Measurements from ENCODE around the gene KIAA0232.
"Not testable (repeated sequence)": the region's sequence is repeated elsewhere in the genome, so short reads cannot be mapped to it uniquely, and the experiment has no call there.

The KIAA0232 gene

DNA sequence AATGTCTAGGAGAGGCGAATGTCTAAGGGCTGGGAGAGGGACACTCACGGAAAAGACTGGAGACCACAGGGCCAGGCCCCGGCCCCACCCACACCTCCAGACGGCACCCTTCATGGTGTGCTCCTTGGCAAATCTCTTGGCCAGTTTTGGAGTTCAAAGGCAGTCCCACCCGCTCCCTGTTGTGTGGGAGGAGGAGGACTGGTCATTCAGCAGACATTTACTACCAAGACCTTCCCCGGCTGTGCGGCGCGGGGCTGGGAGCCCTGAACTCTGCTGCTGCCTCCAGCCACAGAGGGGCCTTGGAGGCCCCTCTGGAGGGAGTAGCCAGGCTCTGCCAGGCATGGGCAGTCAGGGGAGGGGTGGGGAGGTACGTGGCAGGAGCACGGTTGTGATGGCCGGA is 118.4 kb downstream of the KIAA0232 start:
- DNase-seq (ENCODE audit: low read depth in 2 of 2) = no peak

DNA sequence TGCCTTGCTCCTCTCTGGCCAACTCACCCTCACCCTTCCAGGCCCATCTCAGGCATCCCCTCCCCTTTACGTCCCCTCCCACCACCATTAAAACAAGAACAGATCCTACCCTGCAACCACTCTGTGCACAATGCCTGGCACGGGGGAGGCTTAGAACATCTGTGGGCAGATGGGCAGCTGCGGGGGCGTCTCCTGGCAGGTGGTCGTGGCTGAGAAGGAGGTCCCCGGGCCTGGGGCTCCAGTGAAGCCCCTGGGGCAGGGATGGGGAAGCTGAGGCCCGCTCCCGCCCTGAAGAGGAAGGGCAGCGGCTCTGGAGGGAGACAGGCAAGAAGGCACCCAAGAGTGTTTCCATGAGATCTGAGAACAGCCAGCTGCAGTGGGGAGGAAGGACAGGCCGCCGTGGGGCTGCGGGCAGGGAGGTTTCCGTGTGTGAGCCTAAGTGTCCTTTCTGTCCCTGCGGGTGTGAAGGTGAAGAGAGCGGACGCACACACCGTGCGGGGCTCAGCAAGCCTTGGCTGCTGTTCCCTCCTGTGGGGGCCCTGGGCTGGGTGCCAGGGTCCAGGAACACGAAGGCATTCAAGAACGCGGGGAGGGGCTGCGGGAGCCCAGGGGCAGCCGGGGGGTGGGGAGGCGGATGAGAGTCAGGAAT is 119.3 kb downstream of the KIAA0232 start:
- DNase-seq (ENCODE audit: low read depth in 2 of 2) = no peak

- no peak for DNase-seq (ENCODE audit: low read depth in 2 of 2)
Measured at GRCh38 chr4:6902318-6903042, 120.0 kb downstream of the KIAA0232 start.

DNA sequence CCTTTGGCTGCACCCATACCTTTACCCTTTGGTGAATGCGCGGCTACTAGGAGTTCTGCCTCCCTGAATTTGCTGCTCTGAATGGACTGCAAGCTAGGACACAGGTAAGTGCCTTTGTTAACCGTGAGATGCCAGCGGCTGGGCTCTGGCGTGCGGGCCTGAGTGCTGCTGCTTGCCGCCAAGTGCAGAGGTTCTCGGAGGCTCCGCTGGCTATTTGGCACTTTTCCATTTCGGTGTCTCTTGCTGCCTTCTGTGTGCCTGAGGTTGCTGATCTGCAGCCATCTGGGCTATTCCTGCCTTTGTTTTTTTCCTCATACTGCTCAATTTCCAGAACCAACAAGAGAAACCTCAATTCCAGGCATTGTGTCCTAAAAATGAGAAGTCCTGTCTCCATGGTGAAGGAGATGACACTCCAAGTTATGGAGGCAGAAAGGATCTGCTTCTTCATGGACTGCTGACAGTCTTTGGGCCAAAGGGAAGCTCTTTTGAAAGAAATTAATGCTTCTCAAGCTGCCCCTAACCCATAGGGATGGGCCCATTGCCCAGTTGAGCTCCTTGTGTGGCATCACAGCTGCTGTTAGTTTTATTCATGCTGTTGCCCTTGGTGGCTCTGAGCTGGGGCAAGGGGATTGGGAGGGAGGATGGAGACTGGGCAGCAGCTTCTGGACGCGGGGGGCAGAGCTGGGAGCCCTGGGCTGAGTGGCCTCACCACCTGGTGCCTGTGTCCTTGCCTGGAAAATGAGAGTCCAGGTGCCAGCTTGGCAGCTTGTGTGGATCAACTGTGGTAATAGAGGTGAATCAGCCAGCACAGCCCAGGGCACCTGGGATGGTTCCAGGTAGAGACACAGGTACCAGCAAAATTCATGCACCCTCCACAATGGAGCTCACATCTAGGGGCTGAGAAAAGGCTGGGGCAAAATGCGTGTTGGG is 123.3 kb downstream of the KIAA0232 start:
- no peak for DNase-seq (ENCODE audit: low read depth in 2 of 2)

GRCh38 chr4:6906486-6906885 is 124.0 kb downstream of the KIAA0232 start:
- DNase-seq (ENCODE audit: low read depth in 2 of 2) = not testable (repeated sequence)

DNA sequence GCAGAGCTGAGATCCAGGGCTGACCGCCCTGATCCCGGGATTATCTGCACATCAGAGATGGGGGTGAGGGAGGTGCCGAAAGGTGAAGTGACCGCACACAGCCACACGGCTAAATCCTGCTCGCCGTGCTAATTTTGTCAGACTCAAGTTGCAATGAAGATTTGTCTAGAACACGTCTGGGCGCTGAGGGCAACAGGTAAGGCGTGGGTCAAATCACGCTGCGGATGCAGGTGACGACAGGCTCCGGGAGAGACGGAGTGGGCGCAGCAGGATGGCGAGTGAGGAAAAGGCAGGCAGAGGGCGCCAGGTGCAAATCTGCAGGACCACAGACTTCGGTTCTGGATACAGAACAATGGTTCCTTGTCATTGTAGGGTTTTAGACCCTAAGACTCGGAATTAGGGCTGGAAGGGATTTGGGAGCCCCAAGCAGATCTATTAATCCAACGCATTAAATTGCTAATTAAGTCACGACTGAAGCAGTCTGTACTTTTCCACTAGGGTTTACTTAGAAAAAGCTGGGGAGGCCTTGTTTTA is 125.2 kb downstream of the KIAA0232 start:
- DNase-seq (ENCODE audit: low read depth in 2 of 2) = no peak

DNA sequence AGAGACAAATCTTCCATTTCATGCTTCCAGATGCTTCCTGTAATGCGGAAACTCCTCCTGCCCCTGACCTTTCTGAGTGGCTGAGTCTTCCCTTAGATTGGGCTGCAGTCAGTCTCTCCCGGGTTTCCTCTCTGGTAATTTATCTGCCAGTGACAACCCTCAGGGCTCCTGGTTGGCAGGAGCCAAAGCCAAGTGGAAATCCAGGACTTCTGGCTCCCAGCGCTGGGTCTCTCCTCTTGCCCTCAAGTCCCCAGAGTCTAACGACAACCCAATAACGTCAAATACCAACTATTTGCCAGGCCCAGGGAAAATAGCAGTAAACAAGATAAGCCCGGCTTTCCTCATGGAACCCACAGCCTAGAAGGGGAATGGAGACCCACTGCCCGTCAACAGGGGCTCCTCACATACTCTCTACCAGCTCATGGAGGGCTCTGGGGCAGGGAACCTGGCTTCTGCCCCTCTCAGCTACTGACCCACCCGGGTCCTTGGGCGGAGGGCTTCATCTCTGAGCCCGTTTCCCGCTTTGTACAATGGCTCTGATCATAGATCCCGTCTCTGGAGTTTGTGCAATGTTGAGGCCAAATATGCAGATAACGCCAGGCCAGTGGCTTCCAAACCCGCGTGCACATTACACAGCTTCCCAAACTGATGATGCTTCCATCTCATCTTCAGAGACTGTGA is 126.0 kb downstream of the KIAA0232 start:
- no peak for DNase-seq (ENCODE audit: low read depth in 2 of 2)

- DNase-seq (ENCODE audit: low read depth in 2 of 2) = peak; percentile 76 to 80
Measured at GRCh38 chr4:6909113-6909969, 126.8 kb downstream of the KIAA0232 start, which contains the start of gene TBC1D14. Gene TBC1D14 (plus strand): TSS chr4:6909826. CDS start chr4:6923390, 13,564 bp downstream.

DNA sequence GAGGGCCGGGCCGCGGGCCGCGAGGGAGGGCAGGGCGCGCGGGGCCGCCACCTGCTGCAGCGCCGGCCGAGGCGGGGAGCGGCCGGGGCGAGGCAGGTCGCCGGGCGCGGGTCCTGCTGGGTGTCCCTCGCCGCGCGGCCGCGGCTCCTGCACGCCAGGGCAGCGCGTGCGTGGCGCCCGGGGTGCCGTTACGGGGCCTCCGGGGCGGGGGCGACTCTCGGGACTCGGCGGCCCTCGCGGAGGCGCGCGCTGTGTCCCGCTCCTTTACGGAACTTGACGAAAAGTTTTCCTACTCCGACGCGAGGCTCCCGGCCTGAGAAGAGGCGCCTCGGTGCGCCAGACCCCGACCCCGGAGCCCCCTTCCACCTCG is 127.4 kb downstream of the KIAA0232 start:
- no peak for DNase-seq (ENCODE audit: low read depth in 2 of 2)

DNA sequence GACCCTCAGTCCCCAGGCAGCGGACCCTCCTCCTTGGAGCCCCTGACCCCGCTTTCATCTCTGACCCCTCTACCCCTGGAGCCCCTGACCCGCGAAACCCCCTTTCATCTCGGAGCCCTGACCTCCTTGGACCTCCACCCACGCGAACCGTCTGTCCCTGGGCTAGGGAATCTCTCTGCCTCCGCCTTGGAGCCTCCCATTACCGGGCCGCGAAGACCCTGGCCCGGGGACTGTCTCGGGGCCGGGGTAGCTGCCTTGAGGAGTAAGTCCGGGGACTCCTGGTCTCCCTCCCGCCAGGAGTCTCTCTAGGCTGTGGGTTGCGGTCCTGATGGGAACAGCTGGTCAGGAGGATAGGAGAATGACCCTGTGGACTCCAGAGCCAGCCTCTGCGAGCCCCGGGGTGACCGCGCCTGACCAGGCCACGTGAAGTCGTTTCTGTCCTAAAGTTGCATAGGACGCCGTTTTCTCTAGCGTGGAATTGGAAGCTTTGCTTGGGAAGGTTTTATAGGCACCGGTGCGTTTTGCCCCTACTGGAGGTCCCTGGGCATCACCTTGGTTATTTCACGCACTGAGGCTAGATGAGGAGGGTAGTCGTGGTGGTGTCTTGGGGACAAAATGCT is 127.9 kb downstream of the KIAA0232 start:
- no peak for DNase-seq (ENCODE audit: low read depth in 2 of 2)

GRCh38 chr4:6910960-6911874 is 128.7 kb downstream of the KIAA0232 start:
- DNase-seq (ENCODE audit: low read depth in 2 of 2) = no peak

DNA sequence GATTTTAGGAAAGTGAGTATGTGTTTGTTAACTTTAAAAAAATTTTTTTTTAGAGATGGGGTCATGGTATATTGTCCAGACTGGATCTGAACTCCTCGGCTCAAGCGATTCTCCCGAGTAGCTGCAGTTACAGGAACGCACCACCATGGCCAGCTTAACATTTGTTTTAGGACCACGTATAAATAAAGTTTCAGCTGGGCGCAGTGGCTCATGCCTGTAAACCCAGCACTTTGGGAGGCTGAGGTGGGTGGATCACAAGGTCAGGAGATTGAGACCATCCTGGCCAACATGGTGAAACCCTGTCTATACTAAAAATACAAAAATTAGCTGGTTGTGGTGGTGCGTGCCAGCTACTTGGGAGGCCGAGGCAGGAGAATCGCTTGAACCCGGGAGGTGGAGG is 129.4 kb downstream of the KIAA0232 start:
- not testable (repeated sequence) for DNase-seq (ENCODE audit: low read depth in 2 of 2)

GRCh38 chr4:6912441-6912840 is 129.9 kb downstream of the KIAA0232 start:
- no peak for DNase-seq (ENCODE audit: low read depth in 2 of 2)

DNA sequence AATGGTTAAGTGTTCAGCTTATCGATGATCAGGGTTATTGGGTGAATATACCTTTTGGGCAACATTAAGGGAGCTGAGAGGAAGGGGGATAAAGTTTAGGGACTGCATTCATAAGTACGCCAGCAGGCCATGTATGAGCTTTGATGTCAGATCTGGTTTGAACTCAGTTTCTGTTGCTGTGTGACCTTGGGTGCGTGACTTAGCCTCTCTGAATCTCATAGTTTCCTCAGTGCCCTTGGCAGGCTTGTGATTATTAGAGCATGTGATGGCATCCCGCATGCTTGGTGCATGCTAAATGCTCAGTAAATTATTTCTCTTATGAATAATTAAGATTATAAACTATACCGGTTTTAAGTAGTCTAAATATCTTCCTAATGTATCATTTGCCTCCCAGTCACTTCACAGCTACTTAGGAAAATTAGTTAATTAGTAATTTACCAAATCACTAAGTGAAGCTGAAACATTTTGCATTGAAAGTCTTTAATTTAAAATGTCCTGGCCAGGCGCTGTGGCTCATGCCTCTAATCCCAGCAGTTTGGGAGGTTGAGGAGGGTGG is 130.9 kb downstream of the KIAA0232 start:
- no peak for DNase-seq (ENCODE audit: low read depth in 2 of 2)

DNA sequence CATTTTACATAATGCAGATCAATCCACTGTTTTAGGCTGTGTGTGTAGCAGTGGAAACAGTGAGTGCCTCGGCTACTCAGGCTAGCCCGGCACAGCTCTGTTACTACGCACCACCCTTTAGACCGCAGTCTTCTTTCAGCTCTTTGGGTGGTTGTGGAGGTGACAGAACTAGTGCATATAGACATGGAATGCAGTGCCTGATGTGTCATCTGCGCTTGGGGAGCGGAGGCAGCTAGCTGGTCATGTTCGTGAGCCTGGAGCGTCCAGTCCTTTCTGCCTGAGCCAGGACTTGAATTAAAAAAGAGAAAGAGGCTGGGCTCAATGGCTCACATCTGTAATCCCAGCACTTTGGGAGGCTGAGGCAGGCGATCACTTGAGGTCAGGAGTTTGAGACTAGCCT is 131.9 kb downstream of the KIAA0232 start:
- no peak for DNase-seq (ENCODE audit: low read depth in 2 of 2)

DNA sequence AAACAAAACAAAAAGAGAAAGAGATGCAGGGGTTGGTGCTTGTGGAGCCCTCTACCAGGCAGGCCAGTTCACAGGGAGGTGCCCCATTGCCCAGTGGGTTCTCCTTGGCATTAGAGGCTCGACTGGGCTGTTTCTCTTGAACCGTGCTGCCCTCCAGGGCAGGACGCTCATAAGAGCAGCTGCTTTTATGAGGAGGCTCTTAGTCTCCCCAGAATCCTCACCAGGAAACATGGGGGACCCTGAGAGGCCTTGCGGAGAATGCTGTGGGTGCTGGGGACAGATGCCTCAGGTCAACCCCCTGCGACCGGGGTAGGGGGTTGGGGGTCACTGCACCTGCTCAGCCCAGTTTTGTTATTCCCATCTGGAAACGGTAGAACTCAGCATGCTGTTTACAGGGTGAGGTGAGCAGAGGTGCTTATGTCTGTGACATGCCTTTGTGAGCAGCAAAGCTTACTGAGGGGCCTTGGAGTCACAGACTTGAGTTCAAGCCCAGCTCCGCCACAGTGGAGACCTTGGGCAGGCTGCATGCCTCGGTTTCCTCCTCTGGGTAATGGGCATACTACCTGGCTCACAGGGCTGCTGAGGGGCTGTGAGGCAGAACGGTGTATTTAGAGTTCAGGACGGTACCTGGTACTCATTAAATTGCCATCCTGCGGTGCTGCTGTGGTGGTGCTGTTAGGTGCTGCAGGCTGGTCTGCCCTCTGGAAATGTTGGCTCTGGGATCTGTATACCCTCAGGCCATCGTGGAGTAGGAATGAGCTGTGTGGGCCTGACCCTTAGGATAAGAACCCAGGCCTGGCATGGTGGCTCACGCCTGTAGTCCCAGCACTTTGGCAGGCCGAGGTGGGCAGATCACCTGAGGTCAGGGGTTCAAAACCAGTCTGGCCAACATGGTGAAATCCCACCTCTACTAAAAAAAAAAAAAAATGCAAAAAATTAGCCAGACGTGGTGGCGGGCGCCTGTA is 132.8 kb downstream of the KIAA0232 start:
- no peak for DNase-seq (ENCODE audit: low read depth in 2 of 2)

- no peak for DNase-seq (ENCODE audit: low read depth in 2 of 2)
Measured at GRCh38 chr4:6916069-6916586, 133.6 kb downstream of the KIAA0232 start.
